BLaER1 (cell line): ENCODE measurements around the gene CHIC2.
A peak's percentile ranks its signal among the peaks of the same experiment; 100 is the strongest.

Experiments
- H3K27ac ChIP-seq: shearing (Covaris generic); formaldehyde crosslinking; 2 replicates; pipeline ENCODE4 v1.8.1; 2022
- H3K27me3 ChIP-seq: shearing (Covaris generic); formaldehyde crosslinking; 2 replicates; pipeline ENCODE4 v1.8.1; 2022
- H3K36me3 ChIP-seq: shearing (Covaris generic); formaldehyde crosslinking; 2 replicates; pipeline ENCODE4 v1.8.1; 2022
- H3K4me1 ChIP-seq: shearing (Covaris generic); formaldehyde crosslinking; 2 replicates; pipeline ENCODE4 v1.8.1; 2022
- H3K4me2 ChIP-seq: shearing (Covaris generic); formaldehyde crosslinking; 2 replicates; pipeline ENCODE4 v1.8.1; 2022
- H3K4me3 ChIP-seq: shearing (Covaris generic); formaldehyde crosslinking; 2 replicates; pipeline ENCODE4 v1.8.1; 2022
- H3K9ac ChIP-seq: shearing (Covaris generic); formaldehyde crosslinking; 2 replicates; pipeline ENCODE4 v1.8.1; 2022
- H3K9me3 ChIP-seq: shearing (Covaris generic); formaldehyde crosslinking; 2 replicates; pipeline ENCODE4 v1.8.1; 2022
- H4K20me1 ChIP-seq: shearing (Covaris generic); formaldehyde crosslinking; 2 replicates; pipeline ENCODE4 v1.8.1; 2022
- Cebpa-rat ChIP-seq: shearing (Covaris generic); IDR thresholded peaks from 2 replicates; pipeline ENCODE4 v1.8.1; 2022

Gene CHIC2

GRCh38 chr4:54100595-54101189, 36.3 kb upstream of the CHIC2 start:
- Histone ChIP-seq H3K4me2 (peak overlapping the region; percentile 90), H3K27me3 (peaks cover 98% of the 10 kb centered on the region), H3K9me3 (peaks cover 28% of the 10 kb centered on the region), H3K27ac (no peak overlapping the region), H3K4me1 (peaks cover 22% of the 10 kb centered on the region), H4K20me1 (peaks cover 36% of the 10 kb centered on the region), H3K4me3 (peak overlapping the region; percentile 60), H3K36me3 (no peaks in the 10 kb centered on the region), H3K9ac (no peak overlapping the region)
- TF ChIP-seq Cebpa-rat, result no peak

DNA sequence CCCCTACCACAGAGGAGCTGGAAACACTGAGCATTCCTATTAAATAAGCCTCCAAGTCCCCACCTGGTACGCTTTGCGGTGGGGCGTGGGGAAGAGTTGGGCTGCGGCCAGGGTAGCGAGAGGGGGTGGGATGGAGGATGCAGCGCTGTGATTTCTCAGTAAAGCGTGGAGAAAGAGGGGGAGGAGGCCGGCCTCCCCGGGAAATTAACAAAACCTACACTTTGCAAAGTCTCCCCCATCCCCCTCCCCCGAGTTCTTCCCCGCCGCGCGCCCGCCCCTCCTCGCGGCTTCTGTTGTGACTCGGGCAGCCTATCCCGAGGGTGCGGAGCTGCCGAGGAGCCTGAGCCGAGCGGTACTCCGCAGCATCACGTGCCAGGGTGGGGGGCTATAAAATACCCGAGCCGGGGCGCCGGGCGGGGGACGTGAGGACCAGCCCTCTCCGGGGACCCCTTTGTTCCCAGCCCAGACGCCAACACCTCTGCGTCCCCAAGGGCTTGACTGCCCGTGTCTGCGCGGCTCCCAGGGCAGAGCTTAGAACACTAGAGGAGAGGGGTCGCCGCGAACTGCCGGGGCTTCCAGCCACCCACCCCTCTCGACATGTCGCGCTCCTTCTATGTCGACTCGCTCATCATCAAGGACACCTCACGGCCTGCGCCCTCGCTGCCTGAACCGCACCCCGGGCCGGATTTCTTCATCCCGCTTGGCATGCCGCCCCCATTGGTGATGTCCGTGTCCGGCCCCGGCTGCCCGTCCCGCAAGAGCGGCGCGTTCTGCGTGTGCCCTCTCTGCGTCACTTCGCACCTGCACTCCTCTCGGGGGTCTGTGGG, 35.6 kb upstream of the CHIC2 start, which contains the start of gene GSX2:
GSX2 (plus strand) TSS at position 416 of the 827 bp plus-strand sequence; CDS start at position 598, 182 bp downstream.
- peaks cover 28% of the 10 kb centered on the region for H3K9me3 ChIP-seq
- peaks cover 100% of the 10 kb centered on the region for H3K27me3 ChIP-seq
- TF ChIP-seq Cebpa-rat, result no peak
- no peak within 1 kb of the TSS for H3K9ac ChIP-seq
- H3K27ac ChIP-seq, result no peak within 1 kb of the TSS
- H3K4me1 ChIP-seq, result peaks cover 22% of the 10 kb centered on the region
- peak within 1 kb of the TSS; percentile 90 for H3K4me2 ChIP-seq
- no peaks in the 10 kb centered on the region for H3K36me3 ChIP-seq
- peak within 1 kb of the TSS; percentile 60 for H3K4me3 ChIP-seq
- peaks cover 36% of the 10 kb centered on the region for H4K20me1 ChIP-seq

- Histone ChIP-seq H3K27ac (no peak overlapping the region), H3K36me3 (no peaks in the 10 kb centered on the region), H3K9ac (no peak overlapping the region), H3K4me3 (peak overlapping the region; percentile 60), H3K9me3 (peaks cover 27% of the 10 kb centered on the region), H4K20me1 (peaks cover 36% of the 10 kb centered on the region), H3K4me1 (peaks cover 22% of the 10 kb centered on the region), H3K4me2 (peak overlapping the region; percentile 90), H3K27me3 (peaks cover 100% of the 10 kb centered on the region)
- TF ChIP-seq Cebpa-rat, result no peak
Measured at GRCh38 chr4:54099287-54099747, 34.9 kb upstream of the CHIC2 start.

- H3K4me3 ChIP-seq, result no peak overlapping the region
- peaks cover 100% of the 10 kb centered on the region for H3K27me3 ChIP-seq
- H3K4me2 ChIP-seq, result no peak overlapping the region
- peaks cover 27% of the 10 kb centered on the region for H3K9me3 ChIP-seq
- H3K36me3 ChIP-seq, result no peaks in the 10 kb centered on the region
- H3K27ac ChIP-seq, result no peak overlapping the region
- H3K4me1 ChIP-seq, result peaks cover 22% of the 10 kb centered on the region
- TF ChIP-seq Cebpa-rat, result no peak
- no peak overlapping the region for H3K9ac ChIP-seq
- peaks cover 36% of the 10 kb centered on the region for H4K20me1 ChIP-seq
Measured at GRCh38 chr4:54098375-54098774, 34.0 kb upstream of the CHIC2 start.

DNA sequence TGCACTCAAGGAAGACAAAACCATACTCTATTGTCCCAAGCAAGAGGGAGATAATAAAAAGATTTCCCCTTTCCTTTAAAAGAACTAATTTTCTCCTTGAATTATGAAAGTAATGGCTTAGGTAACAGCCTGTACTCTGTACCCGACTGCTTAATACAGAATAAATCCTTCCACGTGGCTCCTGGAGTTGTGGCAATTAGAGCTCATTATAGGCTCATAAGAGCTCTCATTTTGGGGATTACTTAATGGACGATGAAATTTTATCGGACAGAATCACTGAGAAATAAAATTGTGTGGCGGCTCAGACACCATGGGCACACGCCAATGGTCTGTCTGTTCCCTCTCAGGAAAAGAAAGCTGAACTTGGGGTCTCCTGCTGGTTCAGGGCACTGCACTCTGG, 32.7 kb upstream of the CHIC2 start:
- peaks cover 100% of the 10 kb centered on the region for H3K27me3 ChIP-seq
- no peak for TF ChIP-seq Cebpa-rat
- H3K4me2 ChIP-seq, result no peak overlapping the region
- no peak overlapping the region for H3K9ac ChIP-seq
- peaks cover 35% of the 10 kb centered on the region for H3K9me3 ChIP-seq
- no peak overlapping the region for H3K27ac ChIP-seq
- peaks cover 22% of the 10 kb centered on the region for H3K4me1 ChIP-seq
- no peak overlapping the region for H3K4me3 ChIP-seq
- peaks cover 36% of the 10 kb centered on the region for H4K20me1 ChIP-seq
- H3K36me3 ChIP-seq, result no peaks in the 10 kb centered on the region

DNA sequence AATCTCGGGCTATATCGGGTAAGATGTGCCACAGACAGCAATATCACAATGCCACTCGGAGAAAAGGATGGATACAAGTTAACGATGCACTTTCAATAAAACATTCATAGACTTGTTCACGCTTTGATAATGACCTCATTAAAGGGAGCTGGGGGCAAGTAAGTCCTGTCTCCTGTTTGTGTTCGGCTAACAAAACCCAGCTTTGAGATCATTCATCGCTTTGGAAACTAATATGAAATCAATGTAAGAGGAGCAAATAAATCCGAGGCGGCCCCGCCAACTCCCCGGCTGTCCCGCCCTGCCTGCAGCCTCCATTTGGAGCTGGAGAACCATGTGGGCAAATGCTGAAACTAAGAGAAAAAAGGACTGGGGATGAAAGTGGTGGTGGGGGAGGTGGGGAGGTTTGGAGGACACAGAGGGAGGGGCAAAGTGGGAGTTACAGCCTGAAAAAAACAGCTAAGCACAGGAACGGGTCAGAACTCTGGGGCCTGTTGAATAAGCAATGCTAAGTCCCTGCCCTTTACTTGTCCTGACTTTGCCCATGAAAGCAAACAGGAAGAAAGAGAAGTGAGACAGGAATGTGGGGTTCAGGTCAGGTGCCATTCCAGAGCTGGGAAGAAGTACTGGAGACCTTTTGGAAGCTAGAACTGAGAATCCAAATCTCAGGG, 32.0 kb upstream of the CHIC2 start:
- no peak for TF ChIP-seq Cebpa-rat
- Histone ChIP-seq H3K27me3 (peaks cover 100% of the 10 kb centered on the region), H3K27ac (no peak overlapping the region), H3K9me3 (peaks cover 36% of the 10 kb centered on the region), H3K4me2 (no peak overlapping the region), H4K20me1 (peaks cover 30% of the 10 kb centered on the region), H3K9ac (no peak overlapping the region), H3K4me1 (peaks cover 22% of the 10 kb centered on the region), H3K36me3 (no peaks in the 10 kb centered on the region), H3K4me3 (no peak overlapping the region)

DNA sequence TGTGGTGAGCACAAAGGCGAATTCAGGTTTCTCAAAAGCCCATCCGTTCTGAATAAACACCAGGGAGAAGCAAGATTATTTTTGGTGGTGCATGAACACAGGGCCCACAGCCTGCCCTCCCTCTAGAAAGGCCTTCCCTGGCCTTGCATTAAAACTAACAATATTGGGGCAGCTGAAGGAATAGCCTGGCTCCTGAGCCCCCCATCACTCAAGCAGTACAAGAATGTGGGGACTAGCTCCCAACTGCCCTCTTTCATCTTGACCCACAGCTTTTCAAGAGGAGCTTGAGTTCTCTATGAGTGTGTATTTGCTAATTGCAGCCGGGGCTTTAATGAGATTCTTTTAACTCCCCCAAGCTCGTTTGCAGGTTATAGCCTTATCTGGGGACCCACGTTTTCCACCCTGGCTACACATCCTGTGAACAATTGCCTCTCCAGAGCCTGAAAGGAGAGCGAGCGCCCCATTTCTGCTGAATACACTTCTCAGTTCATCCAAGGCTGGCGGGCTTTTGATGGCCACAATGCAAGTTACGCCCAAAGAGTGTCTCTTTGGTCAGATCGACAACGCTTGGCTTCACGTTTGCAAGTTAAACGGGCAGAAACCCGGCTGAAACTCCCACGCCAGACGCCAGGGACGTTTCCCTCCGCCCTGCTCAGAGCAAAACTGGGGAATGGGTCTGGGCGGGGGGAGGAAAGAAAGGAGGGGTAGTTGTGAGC, 30.9 kb upstream of the CHIC2 start:
- no peak for TF ChIP-seq Cebpa-rat
- Histone ChIP-seq H3K9me3 (peaks cover 34% of the 10 kb centered on the region), H3K36me3 (no peaks in the 10 kb centered on the region), H3K4me1 (peaks cover 14% of the 10 kb centered on the region), H4K20me1 (peaks cover 18% of the 10 kb centered on the region), H3K4me3 (no peak overlapping the region), H3K4me2 (no peak overlapping the region), H3K9ac (no peak overlapping the region), H3K27ac (no peak overlapping the region), H3K27me3 (peaks cover 98% of the 10 kb centered on the region)

DNA sequence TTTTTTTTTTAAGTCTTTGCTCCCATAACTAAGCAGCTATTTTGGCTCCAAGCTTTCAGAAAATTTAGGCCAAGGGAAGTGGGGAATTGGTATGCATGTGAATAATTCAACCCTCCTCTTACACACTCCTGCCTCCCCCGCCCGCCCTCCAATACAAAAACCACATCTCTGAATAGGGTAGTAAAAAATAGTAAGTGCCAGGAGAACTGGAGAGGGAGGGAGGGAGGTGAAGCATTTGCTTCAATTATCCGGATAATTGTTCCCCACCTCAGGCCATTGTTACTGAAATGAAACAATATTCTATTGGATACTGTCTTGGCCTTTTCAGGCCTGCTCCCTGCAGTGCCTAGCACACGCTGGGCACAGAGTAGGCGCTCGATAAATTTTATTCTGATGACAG, 30.0 kb upstream of the CHIC2 start:
- Histone ChIP-seq H3K27me3 (peaks cover 90% of the 10 kb centered on the region), H3K36me3 (no peaks in the 10 kb centered on the region), H4K20me1 (peaks cover 11% of the 10 kb centered on the region), H3K4me3 (no peak overlapping the region), H3K9ac (no peak overlapping the region), H3K4me1 (peaks cover 6% of the 10 kb centered on the region), H3K27ac (no peak overlapping the region), H3K4me2 (no peak overlapping the region), H3K9me3 (peaks cover 34% of the 10 kb centered on the region)
- no peak for TF ChIP-seq Cebpa-rat
